Neural cell (in vitro differentiated cells): ENCODE results near the gene GPR18.

ENCODE experiments used
- EP300 ChIP-seq: fragments of 450-650 bp; conservative IDR thresholded peaks from 2 replicates; pipeline ENCODE4 v1.6.1; 2014; ENCODE audit warnings: antibody characterized with exemption, mild to moderate bottlenecking, moderate library complexity; ENCODE audit not compliant: poor library complexity, severe bottlenecking
- EZH2 ChIP-seq: fragments of 200-600, 300-800 bp; shearing (Covaris generic), sonication (generic); IDR thresholded peaks from 2 replicates; pipeline ENCODE4 v1.6.1; 2014; ENCODE audit warnings: antibody characterized with exemption, low read length, borderline replicate concordance, mild to moderate bottlenecking; ENCODE audit not compliant: insufficient read depth, poor library complexity, severe bottlenecking
- POLR2AphosphoS5 ChIP-seq: IDR thresholded peaks from 2 replicates; pipeline ENCODE4 v1.6.1; 2012
- RAD21 ChIP-seq: fragments of 450-650 bp; conservative IDR thresholded peaks from 2 replicates; pipeline ENCODE4 v1.6.1; 2014; ENCODE audit warnings: antibody characterized with exemption, mild to moderate bottlenecking, moderate library complexity
- TAF1 ChIP-seq: IDR thresholded peaks from 2 replicates; pipeline ENCODE4 v1.6.1; 2012; ENCODE audit warnings: low read depth
- TF ChIP-seq, protein P1 (sequence below): fragments of 450-650 bp; IDR thresholded peaks from 2 replicates; pipeline ENCODE4 v1.5.1; 2014; ENCODE audit warnings: antibody characterized with exemption, mild to moderate bottlenecking, moderate library complexity; ENCODE audit not compliant: poor library complexity, severe bottlenecking
- TF ChIP-seq, protein P2 (sequence below): IDR thresholded peaks from 2 replicates; pipeline ENCODE4 v1.6.1; 2012; ENCODE audit warnings: borderline replicate concordance

DNA sequence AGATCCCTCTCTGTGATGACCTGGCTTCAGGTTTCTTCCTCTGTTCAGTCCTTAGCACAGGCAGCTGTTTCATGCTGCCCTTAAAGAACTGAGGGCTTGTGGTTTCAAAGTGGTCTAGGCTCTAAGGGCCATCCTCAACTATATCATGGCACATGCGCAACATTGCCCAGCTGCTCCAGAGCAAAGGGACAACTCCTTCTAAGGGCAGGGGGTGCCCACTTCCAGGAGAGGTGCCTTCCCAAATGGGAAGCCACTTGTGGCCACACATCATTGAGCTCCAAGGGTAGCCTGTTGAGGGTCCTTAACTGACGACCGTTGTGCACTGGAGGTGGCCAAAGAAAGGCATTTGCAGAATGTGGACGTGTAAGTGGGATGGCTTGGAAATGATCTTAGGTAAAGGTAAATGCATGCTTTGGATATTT, 41.8 kb upstream of the GPR18 start:
- TF ChIP-seq, protein P1, sequence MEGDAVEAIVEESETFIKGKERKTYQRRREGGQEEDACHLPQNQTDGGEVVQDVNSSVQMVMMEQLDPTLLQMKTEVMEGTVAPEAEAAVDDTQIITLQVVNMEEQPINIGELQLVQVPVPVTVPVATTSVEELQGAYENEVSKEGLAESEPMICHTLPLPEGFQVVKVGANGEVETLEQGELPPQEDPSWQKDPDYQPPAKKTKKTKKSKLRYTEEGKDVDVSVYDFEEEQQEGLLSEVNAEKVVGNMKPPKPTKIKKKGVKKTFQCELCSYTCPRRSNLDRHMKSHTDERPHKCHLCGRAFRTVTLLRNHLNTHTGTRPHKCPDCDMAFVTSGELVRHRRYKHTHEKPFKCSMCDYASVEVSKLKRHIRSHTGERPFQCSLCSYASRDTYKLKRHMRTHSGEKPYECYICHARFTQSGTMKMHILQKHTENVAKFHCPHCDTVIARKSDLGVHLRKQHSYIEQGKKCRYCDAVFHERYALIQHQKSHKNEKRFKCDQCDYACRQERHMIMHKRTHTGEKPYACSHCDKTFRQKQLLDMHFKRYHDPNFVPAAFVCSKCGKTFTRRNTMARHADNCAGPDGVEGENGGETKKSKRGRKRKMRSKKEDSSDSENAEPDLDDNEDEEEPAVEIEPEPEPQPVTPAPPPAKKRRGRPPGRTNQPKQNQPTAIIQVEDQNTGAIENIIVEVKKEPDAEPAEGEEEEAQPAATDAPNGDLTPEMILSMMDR: no peak
- no peak for TF ChIP-seq POLR2AphosphoS5
- no peak for TF ChIP-seq EP300
- TF ChIP-seq, protein P2, sequence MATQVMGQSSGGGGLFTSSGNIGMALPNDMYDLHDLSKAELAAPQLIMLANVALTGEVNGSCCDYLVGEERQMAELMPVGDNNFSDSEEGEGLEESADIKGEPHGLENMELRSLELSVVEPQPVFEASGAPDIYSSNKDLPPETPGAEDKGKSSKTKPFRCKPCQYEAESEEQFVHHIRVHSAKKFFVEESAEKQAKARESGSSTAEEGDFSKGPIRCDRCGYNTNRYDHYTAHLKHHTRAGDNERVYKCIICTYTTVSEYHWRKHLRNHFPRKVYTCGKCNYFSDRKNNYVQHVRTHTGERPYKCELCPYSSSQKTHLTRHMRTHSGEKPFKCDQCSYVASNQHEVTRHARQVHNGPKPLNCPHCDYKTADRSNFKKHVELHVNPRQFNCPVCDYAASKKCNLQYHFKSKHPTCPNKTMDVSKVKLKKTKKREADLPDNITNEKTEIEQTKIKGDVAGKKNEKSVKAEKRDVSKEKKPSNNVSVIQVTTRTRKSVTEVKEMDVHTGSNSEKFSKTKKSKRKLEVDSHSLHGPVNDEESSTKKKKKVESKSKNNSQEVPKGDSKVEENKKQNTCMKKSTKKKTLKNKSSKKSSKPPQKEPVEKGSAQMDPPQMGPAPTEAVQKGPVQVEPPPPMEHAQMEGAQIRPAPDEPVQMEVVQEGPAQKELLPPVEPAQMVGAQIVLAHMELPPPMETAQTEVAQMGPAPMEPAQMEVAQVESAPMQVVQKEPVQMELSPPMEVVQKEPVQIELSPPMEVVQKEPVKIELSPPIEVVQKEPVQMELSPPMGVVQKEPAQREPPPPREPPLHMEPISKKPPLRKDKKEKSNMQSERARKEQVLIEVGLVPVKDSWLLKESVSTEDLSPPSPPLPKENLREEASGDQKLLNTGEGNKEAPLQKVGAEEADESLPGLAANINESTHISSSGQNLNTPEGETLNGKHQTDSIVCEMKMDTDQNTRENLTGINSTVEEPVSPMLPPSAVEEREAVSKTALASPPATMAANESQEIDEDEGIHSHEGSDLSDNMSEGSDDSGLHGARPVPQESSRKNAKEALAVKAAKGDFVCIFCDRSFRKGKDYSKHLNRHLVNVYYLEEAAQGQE: no peak
- TF ChIP-seq EZH2: no peak
- no peak for TF ChIP-seq RAD21
- TF ChIP-seq TAF1: no peak
